Measurements from ENCODE around the gene DDX31.
A peak's percentile ranks its signal among the peaks of the same experiment; 100 is the strongest.
"Not testable (repeated sequence)": the region's sequence is repeated elsewhere in the genome, so short reads cannot be mapped to it uniquely, and the experiment has no call there.

The DDX31 gene

DNA sequence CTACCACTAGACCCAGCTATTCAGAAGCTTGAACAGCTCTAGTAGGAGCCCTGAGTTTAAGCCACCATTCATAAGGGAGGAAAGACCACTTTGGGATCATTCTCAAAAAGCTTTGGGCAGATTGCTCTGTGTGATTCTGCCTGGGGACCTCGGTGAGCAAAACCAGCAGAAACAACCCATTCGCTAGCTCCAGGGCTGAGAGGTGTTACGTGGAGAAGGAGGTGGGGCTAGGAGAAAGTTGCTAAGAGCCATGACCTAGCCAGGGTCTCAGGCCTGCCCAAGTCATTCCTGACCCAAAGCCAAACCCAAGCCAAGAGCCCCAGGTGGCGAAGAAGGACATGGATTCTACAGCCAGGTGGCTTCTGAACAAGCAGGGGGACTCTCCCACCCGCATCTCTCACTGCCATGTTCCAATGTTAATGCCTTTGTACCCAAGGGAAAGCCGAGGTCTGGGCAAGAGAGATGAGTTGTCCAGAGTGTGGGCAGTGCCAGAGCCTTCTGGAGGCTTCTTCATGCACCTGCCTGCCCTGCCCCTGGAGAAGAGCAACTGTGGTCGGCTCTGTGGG, 91.3 kb downstream of the DDX31 start:
- DNase-seq (ENCODE audit: low spot score): no peak

GRCh38 chr9:132577119-132577518, 92.7 kb downstream of the DDX31 start:
- no peak for DNase-seq (ENCODE audit: low spot score)

DNA sequence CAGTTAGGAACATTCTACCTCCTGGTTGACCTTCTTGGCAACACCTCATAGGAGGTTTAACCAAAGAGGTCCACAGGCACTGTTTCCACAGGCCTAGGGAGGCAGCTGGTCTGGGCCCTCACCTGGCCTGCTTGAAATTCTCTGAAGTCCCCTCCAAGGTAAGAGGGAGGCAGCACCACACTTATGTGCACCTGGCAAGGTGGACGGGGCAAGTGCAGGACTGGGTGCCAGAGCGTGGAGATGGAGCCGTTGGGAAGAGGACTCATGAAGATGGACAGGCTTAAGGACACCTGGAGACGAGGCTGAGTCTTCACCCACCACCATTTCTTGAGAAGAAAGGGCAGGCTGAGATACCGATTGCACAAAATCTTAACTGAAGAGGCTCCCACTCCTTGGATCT, 94.0 kb downstream of the DDX31 start:
- no peak for DNase-seq (ENCODE audit: low spot score)

DNA sequence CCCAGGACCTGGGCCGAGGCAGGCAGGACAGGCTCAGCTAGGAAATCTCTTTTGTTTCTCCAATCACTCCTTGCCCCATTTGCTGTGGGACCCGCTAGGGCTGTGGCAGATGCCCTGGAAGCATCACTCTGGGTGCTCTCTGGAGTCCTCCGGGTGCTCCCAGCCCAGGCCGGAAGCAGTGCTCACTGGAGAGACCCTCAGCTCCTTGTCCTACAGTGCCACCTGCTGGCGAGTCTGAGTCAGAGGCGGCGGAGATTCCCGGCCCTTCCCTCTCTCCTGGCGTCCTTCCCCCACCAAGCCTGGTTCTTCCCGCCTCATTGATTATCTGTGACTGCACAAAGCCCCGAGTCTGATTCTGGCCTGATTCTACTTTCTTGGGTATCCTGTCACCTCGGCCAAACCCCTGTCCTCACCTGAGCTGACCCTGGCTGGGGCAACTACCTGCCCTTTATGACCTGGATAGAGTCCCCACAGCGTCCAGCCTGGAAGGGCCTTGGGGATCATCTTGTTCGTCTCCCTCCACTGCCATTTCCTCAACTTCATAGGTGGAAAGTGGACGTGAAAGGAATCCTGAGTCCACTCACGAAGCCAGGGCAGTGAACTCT, 94.7 kb downstream of the DDX31 start:
- peak; percentile 54 for DNase-seq (ENCODE audit: low spot score)

DNA sequence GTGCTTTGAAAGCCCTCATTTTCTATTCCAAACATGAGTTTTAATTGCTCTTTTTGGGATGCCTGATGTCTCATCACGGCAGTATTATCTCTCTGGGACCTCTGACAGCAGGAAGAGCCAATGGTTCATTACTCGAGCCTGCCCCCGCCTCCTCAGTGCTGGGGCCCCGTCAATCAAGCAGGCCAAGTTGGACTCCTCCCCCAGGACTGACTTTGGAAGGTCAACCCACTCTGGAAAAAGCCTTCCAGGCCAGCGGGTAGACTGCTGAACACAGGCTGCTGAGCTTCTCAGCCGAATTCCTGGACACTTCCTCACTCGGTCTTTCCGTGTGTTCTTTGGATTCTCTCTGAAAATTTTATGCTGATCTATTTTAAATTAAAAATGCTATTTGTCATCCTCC, 96.9 kb downstream of the DDX31 start:
- no peak for DNase-seq (ENCODE audit: low spot score)

GRCh38 chr9:132571806-132572600, 97.8 kb downstream of the DDX31 start:
- DNase-seq (ENCODE audit: low spot score): no peak

GRCh38 chr9:132568787-132569186, 101.0 kb downstream of the DDX31 start:
- not testable (repeated sequence) for DNase-seq (ENCODE audit: low spot score)

- no peak for DNase-seq (ENCODE audit: low spot score)
Observed at GRCh38 chr9:132564526-132564925, 105.3 kb downstream of the DDX31 start.

DNA sequence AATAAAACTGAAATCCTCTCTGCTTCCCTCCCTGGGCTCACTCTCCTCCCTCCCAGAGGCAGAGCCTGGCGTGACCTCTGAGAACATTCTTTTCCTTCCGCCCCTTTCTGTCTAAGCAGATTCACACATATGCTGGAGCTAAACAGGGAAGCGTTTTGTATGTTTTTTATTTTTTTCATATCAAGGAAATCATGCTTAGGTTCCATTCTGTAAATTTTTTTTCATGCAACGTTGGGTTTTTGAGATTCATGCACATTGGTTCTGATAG, 107.5 kb downstream of the DDX31 start:
- DNase-seq (ENCODE audit: low spot score): no peak

- no peak for DNase-seq (ENCODE audit: low spot score)
Observed at GRCh38 chr9:132560616-132561202, 109.1 kb downstream of the DDX31 start.

GRCh38 chr9:132559711-132560110, 110.1 kb downstream of the DDX31 start:
- DNase-seq (ENCODE audit: low spot score): no peak

- no peak for DNase-seq (ENCODE audit: low spot score)
Observed at GRCh38 chr9:132557159-132557558, 112.6 kb downstream of the DDX31 start.

GRCh38 chr9:132556714-132557113, 113.1 kb downstream of the DDX31 start:
- DNase-seq (ENCODE audit: low spot score): no peak

GRCh38 chr9:132556235-132556634, 113.5 kb downstream of the DDX31 start:
- no peak for DNase-seq (ENCODE audit: low spot score)

DNA sequence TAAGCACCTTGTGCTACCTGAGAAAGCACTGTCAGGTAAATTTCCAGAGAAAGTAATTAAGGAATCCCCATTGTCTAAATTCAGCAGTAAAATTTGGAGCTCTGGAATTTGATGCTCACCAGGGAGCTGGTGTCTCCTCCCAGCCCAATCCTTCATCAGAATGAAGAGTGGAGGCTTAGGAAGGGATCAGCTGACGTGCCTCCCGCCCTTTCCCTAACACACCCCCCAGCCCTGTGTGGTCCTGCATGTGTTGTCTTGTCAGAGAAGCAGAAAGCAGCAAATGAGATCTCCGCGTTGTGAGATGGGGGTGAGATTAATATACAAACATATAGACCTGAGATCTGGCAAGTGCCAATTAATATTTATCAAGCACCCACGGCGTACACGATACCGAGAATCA, 114.3 kb downstream of the DDX31 start:
- no peak for DNase-seq (ENCODE audit: low spot score)

- no peak for DNase-seq (ENCODE audit: low spot score)
Observed at GRCh38 chr9:132554755-132555154, 115.0 kb downstream of the DDX31 start.

- DNase-seq (ENCODE audit: low spot score): no peak
Observed at GRCh38 chr9:132552041-132552440, 117.7 kb downstream of the DDX31 start.

DNA sequence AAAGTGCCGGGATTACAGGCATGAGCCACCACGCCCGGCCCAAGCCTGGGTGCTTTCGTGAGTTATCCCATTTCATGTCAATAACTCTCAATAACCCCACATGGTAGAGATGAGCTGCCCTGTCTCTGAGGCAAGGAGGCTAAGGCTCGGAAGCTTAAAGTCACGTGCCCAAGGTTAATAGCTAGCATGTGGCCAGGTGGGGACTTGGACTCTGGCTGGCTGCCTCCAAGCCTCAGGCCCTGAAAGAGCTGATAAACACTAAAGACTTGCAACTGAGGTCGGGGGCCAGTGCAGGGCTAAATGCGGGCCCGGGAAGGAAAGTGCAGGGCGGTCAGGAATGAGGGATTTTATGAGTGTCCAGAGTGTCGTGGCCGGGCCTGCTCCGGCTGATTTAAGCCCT, 118.2 kb downstream of the DDX31 start:
- DNase-seq (ENCODE audit: low spot score): no peak

DNA sequence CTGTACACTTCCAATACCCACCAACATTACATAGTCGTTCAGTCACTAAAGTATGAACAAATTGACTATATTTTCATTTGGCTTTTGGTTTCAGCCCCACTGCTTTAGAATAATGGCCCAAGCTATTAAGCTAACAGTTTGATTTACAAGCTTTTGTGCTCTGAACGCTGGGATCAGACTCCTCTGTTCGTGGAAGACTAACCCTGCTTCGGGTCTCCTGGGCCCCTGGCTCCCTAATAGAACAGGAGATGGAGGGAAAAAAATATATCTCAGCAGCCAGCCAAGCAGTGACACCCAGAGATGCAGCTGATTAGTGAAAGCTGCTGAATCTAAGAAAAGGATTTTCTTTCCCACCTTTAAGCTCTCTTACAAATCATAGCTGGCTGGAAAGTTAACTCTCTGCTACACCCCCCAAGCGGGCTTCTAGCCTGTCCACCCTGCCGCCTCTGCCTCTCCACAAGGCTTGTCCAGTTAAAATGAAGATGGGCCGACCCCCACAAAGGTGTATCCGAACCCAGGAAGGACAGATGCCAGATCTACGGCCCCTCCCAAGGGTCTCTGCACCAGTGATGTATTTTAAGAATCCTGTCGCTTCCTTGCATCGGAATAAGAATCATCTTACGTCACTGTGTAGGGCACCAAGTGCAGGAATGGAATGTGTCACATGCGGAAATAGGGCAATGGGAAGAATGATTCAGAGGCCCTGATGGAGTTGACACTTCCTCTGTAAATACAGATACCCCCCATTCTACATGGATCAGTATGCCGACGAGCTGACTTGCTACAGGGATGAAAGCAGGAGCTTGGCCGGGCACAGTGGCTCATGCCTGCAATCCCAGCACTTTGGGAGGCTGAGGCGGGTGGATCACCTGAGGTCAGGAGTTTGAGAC, 120.8 kb downstream of the DDX31 start:
- no peak for DNase-seq (ENCODE audit: low spot score)

GRCh38 chr9:132547976-132548730, 121.6 kb downstream of the DDX31 start:
- DNase-seq (ENCODE audit: low spot score): no peak

- no peak for DNase-seq (ENCODE audit: low spot score)
Observed at GRCh38 chr9:132547436-132547835, 122.3 kb downstream of the DDX31 start.

DNA sequence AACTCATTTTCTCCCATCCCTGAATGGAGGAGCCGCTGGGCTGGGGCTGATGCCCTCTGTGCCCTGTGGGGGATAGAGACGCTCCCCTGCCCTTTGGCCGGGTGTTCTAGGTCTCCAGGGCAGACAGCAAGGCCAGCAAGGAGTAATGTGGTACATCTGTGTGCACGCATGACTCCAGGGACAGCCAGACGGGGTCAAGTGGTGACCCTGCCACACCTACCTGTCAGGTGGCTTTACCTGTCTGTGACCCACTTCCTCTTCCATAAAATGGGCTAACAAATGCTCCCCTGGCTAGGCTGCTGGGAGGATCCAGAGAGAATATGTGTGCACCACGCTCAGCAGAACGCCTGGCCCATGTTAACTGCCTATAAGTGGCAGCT, 122.7 kb downstream of the DDX31 start:
- DNase-seq (ENCODE audit: low spot score): no peak

All from NAMALWA (cell line).